Measurements from ENCODE around the gene NELFCD. TPM values are rescaled to one million over a fixed set of nuclear protein-coding genes. Genes with fewer than 3 reads are reported as not detected.

Gene NELFCD
- total and polyA plus RNA-seq, 10 of the 15 experiments (the other 5 are each of a cell fraction or from before 2014, with no cell fraction given): 8.9 to 109 (median 82.9) TPM

GRCh38 chr20:58988565-58988882, 7.5 kb downstream of the NELFCD start:
- ChIA-PET SMC1A (ENCODE audit: uncharacterized antibody, unreplicated experiment) (no interaction called here), RAD21 (ENCODE audit: unreplicated experiment) (no interaction called here), POLR2A (no interaction called here), CTCF (no interaction called here)
- ATAC-seq (no peak), FAIRE-seq (no peak), DNase-seq (ENCODE audit: low read depth, low spot score) (no peak)
- BruUV-seq (replicated peaks): no TSS peak
- peaks cover 33 to 45% of the 10 kb centered on the region in 2 experiments for H3K36me3 ChIP-seq (ENCODE audit: control insufficient read depth in 2 of 2, insufficient read depth in 2 of 2, low read length in 1 of 2)
- H3K9me3 ChIP-seq (replicated peaks; ENCODE audit: control insufficient read depth, insufficient read depth, low read length): no peaks in the 10 kb centered on the region
- TF ChIP-seq USF1 (IDR thresholded peaks at IDR 0.05; ENCODE audit: borderline replicate concordance, extremely low read length, insufficient read depth, low read depth, low read length): no peak
- TF ChIP-seq E2F8 (IDR thresholded peaks at IDR 0.05; ENCODE audit: low read depth, partially characterized antibody): no peak
- no peak for TF ChIP-seq EZH2 (IDR thresholded peaks at IDR 0.05; ENCODE audit: borderline replicate concordance, control insufficient read depth, low read depth, low read length)
- TF ChIP-seq RUNX3 (IDR thresholded peaks at IDR 0.05; ENCODE audit: low read length): no peak
- no peak for TF ChIP-seq SIX5 (IDR thresholded peaks at IDR 0.05; ENCODE audit: low read depth, low read length, severe bottlenecking)
- no peak for TF ChIP-seq PAX8 (IDR thresholded peaks at IDR 0.05)
- no peak overlapping the region for H3K4me2 ChIP-seq (ENCODE audit: control insufficient read depth, insufficient read depth)
- 89% methylated on average over 6 of the region's 6 CpGs for WGBS (ENCODE audit: insufficient coverage, insufficient replicate concordance, low lambda C conversion rate, missing lambda C conversion rate)
- no peak overlapping the region for H3K4me3 ChIP-seq
- H3K27me3 ChIP-seq (replicated peaks in 1 of 2; ENCODE audit: control insufficient read depth in 2 of 2, insufficient read depth in 2 of 2, low read length in 1 of 2): no peaks in the 10 kb centered on the region
- intact Hi-C loops (cut with micrococcal nuclease; ENCODE audit: unreplicated experiment): loop anchor here (10.0 kb wide), 2 partner anchors 46 to 334 kb away; partner anchors contain the start of genes ATP5F1E and STX16
- H2AFZ ChIP-seq (ENCODE audit: control insufficient read depth, low read depth, low read length): no peak overlapping the region
- in situ Hi-C loops (cut with MboI): no loop called here
- no peak overlapping the region for H3K27ac ChIP-seq (ENCODE audit: control insufficient read depth, insufficient read depth)
- no peak overlapping the region for H3K9ac ChIP-seq (ENCODE audit: control insufficient read depth, insufficient read depth, low read length)
- H4K20me1 ChIP-seq (ENCODE audit: control insufficient read depth, insufficient read depth): no peaks in the 10 kb centered on the region
- peaks cover 25% of the 10 kb centered on the region for H3K79me2 ChIP-seq (ENCODE audit: control insufficient read depth, insufficient read depth, low read length)
- H3K4me1 ChIP-seq (ENCODE audit: control insufficient read depth, insufficient read depth, low read length): peaks cover 6% of the 10 kb centered on the region
